GM18502 (cell line): ENCODE measurements around the gene MEF2D.

Source experiments
- ATAC-seq: cut with Tn5 transposase; IDR thresholded peaks from one replicate; pipeline ENCODE4 v1.9.1; 2021; ENCODE audit warnings: mild to moderate bottlenecking; ENCODE audit not compliant: unreplicated experiment, poor library complexity

MEF2D gene

DNA sequence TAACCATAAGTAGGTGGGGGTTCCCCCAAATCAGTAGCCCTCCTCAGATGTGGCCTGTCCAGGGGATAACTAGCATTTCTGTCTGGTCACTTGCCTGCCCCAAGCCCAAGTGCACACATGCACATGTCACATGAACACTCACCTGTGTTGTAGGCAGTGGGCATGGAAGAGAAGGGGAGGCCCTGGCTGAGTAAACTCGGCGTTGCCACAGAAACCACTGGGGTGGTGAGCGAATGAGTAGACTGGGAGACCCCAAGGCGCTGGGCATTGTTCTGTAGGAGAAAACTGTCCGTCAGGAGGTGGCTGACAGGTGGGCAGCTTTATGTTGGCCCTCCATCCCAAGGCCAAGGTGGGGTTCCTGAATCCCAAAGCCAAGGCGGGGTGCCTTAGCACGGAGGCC, 25.6 kb downstream of the MEF2D start:
- ATAC-seq: no peak

DNA sequence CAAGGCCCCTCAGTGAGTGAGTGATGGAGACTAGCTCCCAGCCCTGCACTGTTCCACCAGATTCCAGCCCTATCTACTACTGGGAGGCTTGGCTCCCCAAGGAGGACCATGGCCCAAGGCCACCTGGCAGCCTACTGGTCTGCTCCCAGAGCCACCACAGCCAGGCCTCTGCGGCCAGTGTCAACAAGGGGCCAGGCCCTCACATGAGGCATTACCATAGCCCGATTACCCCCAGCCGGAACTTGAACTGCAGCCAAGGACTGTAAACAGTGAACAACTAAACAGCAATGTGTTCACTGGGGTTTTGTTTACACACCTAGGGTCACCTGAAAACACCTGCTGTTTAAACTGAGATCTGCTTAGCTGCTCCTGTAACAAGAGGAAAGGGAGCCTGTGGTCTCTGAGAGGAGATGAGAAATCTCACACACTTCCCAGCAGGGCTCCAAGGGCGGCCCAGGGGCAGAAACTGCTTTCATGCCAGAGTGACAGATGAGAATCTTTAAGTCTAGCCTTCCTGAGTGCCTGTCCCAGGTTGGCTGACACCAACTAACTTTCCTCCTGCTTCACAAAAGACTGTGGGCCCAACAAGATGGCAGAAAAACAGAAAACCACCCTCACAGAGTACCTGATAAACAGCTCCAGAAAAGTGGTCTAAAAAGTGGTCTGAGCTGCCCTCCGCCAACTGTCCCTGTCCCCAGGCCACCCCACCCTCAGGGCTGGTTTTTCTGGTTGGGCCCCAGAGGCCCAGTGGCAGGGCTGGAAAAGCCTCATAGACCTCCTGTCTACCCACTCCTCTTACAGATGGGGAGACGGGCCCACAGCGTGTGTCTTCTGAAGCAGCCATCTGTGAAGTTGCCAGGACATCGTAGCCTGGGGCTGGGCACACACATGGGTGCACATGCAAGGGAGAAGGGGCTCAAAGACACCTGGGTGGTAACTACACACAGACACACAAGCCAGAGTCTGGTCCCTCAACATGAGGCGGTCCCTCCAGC, 28.8 kb downstream of the MEF2D start:
- ATAC-seq: no peak

- ATAC-seq: no peak
Observed at GRCh38 chr1:156470473-156470872, 30.1 kb downstream of the MEF2D start.

- no peak for ATAC-seq
Observed at GRCh38 chr1:156468693-156469345, 31.8 kb downstream of the MEF2D start.

- ATAC-seq: no peak
Observed at GRCh38 chr1:156467906-156468305, 32.7 kb downstream of the MEF2D start.

DNA sequence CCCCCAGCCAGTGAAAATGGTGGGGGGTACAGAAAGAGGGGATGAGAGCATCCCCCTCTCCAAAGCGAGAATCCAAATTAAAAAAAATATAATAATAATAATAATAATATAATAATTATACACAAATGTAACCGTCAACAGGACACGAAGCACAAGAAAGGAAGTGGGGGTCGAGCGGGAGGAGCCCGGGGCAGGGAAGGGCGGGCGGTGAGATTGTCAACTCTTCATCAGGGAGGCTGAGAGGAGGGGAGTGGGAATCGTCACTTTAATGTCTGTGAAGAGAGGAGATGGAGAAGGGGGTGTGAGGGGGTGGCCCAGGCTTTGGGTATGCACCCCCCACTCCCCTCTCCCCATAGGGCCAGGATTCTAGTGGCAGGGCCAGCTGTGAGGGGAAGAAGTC, 33.2 kb downstream of the MEF2D start:
- ATAC-seq: no peak

GRCh38 chr1:156465747-156466365, 34.7 kb downstream of the MEF2D start:
- ATAC-seq: no peak

DNA sequence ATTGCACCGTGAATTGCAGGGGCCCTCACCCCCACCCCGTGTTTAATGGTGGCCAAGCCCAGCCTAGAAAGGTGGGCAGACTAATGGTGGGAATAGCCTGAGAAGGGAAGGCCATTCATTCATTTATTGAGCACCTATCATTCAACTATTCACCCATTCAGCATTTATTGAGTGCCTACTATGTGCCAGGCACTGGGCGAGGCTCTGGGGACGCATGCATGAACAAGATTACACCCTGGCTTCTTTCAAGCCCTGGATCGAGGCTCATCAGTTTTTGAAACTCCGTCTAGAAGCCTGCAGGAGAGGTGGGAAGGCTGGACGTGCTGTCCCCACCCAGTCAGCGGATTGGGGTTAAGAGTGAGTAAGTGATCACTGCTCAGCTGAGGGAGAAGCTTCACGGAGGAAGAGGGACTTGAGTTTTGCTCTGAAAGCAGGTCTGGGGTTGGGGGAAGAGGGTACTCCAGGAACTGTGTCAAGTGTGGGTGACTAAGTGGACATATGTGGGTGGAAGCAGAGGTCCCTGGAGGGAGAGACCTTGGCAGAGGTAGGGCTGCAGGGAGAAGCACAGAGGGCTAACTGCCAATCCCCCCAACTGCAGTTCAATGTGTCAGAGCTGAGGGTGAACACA, 35.6 kb downstream of the MEF2D start:
- ATAC-seq: no peak

DNA sequence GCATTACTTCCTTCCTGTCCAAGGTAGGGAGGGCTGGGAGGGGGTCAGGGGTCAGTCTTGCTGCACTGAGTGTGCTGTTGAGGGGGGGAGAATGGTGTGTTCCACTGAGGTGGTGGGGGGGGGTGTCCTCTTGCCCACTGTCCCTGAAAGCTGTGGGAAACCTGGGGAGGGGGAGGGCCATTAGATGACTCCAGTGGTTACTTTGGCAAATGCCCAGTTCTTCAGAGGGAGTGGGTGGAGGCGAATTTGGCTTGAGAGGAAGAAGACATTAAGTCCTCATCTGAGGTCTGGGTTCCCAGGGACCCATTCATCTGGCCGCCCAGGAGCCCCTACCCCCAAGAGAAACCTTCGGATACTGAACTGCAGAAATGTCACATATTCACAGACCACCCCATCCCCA, 36.2 kb downstream of the MEF2D start:
- ATAC-seq: no peak

DNA sequence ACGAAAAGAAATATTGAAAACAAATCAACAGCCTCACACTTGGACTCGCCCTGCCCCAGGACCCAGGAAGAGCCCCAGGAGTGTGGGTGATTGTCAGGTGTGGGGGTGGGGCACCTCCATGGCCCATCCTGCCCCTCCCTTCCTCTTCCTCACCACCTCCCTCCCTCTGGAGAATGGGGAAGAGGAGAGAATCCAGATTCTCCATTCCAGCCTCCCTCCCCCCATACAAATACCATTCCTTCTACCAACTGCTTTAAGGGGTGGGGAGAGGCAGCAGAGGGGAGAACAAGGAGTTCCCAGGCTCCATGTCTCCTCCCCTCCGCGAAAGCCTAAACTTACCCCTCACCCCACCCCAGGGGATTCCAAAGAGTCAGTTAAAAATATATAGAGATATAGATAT, 36.7 kb downstream of the MEF2D start:
- no peak for ATAC-seq

- ATAC-seq: no peak
Observed at GRCh38 chr1:156462954-156463795, 37.4 kb downstream of the MEF2D start.

DNA sequence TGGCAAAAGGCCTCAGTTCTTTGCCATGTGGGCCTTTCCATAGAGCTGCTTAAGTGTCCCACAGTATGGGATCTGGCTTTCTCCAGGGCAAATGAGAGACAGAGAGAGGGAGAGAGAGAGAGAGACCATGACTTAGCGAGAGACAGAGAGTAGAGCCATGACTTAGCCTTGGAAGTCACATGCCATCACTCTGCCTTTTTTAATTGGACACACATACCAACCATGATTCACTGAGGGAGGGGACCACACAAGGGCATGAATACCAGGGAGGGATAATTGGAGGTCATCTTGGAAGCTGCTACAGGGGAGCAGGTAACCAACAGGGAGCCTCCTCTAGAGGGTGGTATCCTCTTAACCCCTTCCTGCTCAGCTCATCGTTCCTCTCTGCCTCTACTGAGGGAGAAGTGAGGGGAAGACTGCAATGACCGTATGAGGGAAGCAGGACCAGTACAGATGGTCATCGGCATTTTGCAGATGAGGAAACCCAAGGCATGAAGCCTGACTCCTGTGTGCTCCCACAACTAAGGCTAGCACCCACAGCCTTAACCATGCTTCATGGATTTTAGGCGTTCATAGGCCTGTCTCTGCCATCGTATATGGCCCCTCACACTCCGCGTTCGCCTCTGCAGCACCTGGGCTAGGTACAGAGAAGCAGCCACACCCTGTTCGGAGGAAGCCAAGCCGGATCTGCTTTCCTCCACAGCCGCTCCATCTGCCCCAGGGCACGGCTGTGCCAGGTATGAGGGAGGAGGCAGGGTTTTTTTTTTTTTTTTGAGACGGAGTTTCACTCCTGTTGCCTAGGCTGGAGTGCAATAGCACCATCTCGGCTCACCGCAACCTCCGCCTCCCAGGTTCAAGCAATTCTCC, 38.6 kb downstream of the MEF2D start:
- ATAC-seq: no peak

GRCh38 chr1:156461109-156461508, 39.5 kb downstream of the MEF2D start:
- no peak for ATAC-seq

GRCh38 chr1:156460525-156460924, 40.0 kb downstream of the MEF2D start:
- no peak for ATAC-seq

DNA sequence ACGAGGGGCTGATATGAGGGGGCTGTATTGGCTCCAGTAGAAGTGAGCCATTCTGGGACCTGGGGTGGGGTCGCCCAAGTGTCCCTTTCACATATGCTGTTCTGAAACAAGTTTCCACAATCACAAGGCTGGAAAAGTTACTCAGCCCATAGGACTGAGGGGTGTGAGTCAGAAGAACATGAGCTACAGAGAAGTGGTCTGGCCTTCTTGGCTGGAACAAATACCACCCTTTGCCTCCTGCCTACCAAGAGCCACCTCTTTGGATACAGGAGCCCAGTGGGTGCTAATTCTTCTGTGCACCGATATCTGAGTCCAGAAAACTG, 42.4 kb downstream of the MEF2D start:
- ATAC-seq: no peak

GRCh38 chr1:156456625-156457465, 43.7 kb downstream of the MEF2D start:
- ATAC-seq: peak; percentile 78

DNA sequence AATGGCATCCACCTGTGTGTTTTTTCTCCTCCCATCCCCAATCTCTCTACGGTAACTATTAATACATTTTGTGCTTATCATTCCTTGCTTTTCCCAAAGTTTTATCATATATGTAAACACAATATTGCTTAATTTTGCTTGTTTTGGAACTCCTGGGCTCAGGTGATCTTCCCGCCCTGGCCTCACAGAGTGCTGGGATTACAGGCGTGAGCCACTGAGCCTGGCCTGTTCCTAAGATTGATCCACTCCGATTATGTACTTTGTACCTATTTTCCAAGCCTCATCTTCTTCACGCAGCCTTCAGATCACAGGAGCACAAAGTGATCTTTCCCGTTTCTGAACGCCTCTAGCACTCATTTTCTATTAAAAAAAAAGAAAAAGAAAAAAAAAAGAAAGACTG, 45.2 kb downstream of the MEF2D start:
- no peak for ATAC-seq

- ATAC-seq: no peak
Observed at GRCh38 chr1:156452907-156453306, 47.7 kb downstream of the MEF2D start.
